ENCODE results near the gene NDUFS4. TPM values are rescaled to one million over a fixed set of nuclear protein-coding genes. Genes with fewer than 3 reads are reported as not detected.

The NDUFS4 gene
- total and polyA plus RNA-seq, 5 donors from 2014 or later = 24.5 to 118 (median 97.3) TPM

- Mint-ChIP-seq H3K4me1 (peaks cover 14 to 79% (median 52%) of the 10 kb centered on the region in 4 donors), H3K27ac (no peak overlapping the region), H3K27me3 (no peaks in the 10 kb centered on the region), H3K36me3 (peaks cover 3% of the 10 kb centered on the region), H3K4me3 (no peak overlapping the region), H3K9me3 (no peaks in the 10 kb centered on the region)
- ATAC-seq (ENCODE audit: low read depth in 2 of 2) = no peak
- DNase-seq = no peak
- H3K36me3 ChIP-seq (ENCODE audit: control insufficient read depth, insufficient read depth, low read length) = no peaks in the 10 kb centered on the region
- no peak overlapping the region for H3K4me3 ChIP-seq (ENCODE audit: low read depth, low read length)
- H3K9me3 ChIP-seq (ENCODE audit: control insufficient read depth in 2 of 2, low read length in 2 of 2) = no peaks in the 10 kb centered on the region
- H3K27ac ChIP-seq (ENCODE audit: insufficient read depth, low read length, poor library complexity, severe bottlenecking) = no peak overlapping the region
- H3K4me1 ChIP-seq (ENCODE audit: control insufficient read depth, insufficient read depth, low read length, poor library complexity, severe bottlenecking) = no peaks in the 10 kb centered on the region
- no peaks in the 10 kb centered on the region for H3K27me3 ChIP-seq (ENCODE audit: control insufficient read depth, insufficient read depth, low read length)
These were observed 14.7 kb downstream of the NDUFS4 start for GRCh38 chr5:53575101-53575500.

GRCh38 chr5:53575831-53576230 is 15.4 kb downstream of the NDUFS4 start:
- Histone ChIP-seq H3K4me3 (ENCODE audit: low read depth, low read length) (no peak overlapping the region), H3K4me1 (ENCODE audit: control insufficient read depth, insufficient read depth, low read length, poor library complexity, severe bottlenecking) (no peaks in the 10 kb centered on the region), H3K27ac (ENCODE audit: insufficient read depth, low read length, poor library complexity, severe bottlenecking) (no peak overlapping the region), H3K27me3 (ENCODE audit: control insufficient read depth, insufficient read depth, low read length) (no peaks in the 10 kb centered on the region), H3K36me3 (ENCODE audit: control insufficient read depth, insufficient read depth, low read length) (no peaks in the 10 kb centered on the region), H3K9me3 (ENCODE audit: control insufficient read depth in 2 of 2, low read length in 2 of 2) (no peaks in the 10 kb centered on the region)
- no peak overlapping the region for H3K4me3 Mint-ChIP-seq
- no peak for DNase-seq
- H3K9me3 Mint-ChIP-seq = no peaks in the 10 kb centered on the region
- H3K36me3 Mint-ChIP-seq = peaks cover 3% of the 10 kb centered on the region
- H3K27ac Mint-ChIP-seq = no peak overlapping the region
- H3K4me1 Mint-ChIP-seq = peaks cover 14 to 82% (median 56%) of the 10 kb centered on the region in 4 donors
- no peak for ATAC-seq (ENCODE audit: low read depth in 2 of 2)
- H3K27me3 Mint-ChIP-seq = no peaks in the 10 kb centered on the region

GRCh38 chr5:53576674-53577073 is 16.2 kb downstream of the NDUFS4 start:
- ATAC-seq (ENCODE audit: low read depth in 2 of 2) (no peak), DNase-seq (no peak)
- Mint-ChIP-seq H3K4me3 (no peak overlapping the region), H3K27ac (no peak overlapping the region), H3K9me3 (no peaks in the 10 kb centered on the region), H3K36me3 (peaks cover 3% of the 10 kb centered on the region), H3K27me3 (no peaks in the 10 kb centered on the region), H3K4me1 (peaks cover 18 to 83% (median 56%) of the 10 kb centered on the region in 4 donors)
- Histone ChIP-seq H3K27ac (ENCODE audit: insufficient read depth, low read length, poor library complexity, severe bottlenecking) (no peak overlapping the region), H3K4me1 (ENCODE audit: control insufficient read depth, insufficient read depth, low read length, poor library complexity, severe bottlenecking) (no peaks in the 10 kb centered on the region), H3K9me3 (ENCODE audit: control insufficient read depth in 2 of 2, low read length in 2 of 2) (no peaks in the 10 kb centered on the region), H3K36me3 (ENCODE audit: control insufficient read depth, insufficient read depth, low read length) (no peaks in the 10 kb centered on the region), H3K27me3 (ENCODE audit: control insufficient read depth, insufficient read depth, low read length) (no peaks in the 10 kb centered on the region), H3K4me3 (ENCODE audit: low read depth, low read length) (no peak overlapping the region)

GRCh38 chr5:53578854-53579253 is 18.4 kb downstream of the NDUFS4 start:
- Mint-ChIP-seq H3K9me3 (no peaks in the 10 kb centered on the region), H3K4me1 (peaks cover 23 to 72% (median 48%) of the 10 kb centered on the region in 4 donors), H3K27me3 (no peaks in the 10 kb centered on the region), H3K4me3 (no peak overlapping the region), H3K36me3 (peaks cover 4% of the 10 kb centered on the region), H3K27ac (no peak overlapping the region)
- DNase-seq = no peak
- ATAC-seq (ENCODE audit: low read depth in 2 of 2) = no peak
- Histone ChIP-seq H3K4me3 (ENCODE audit: low read depth, low read length) (no peak overlapping the region), H3K9me3 (ENCODE audit: control insufficient read depth in 2 of 2, low read length in 2 of 2) (no peaks in the 10 kb centered on the region), H3K27ac (ENCODE audit: insufficient read depth, low read length, poor library complexity, severe bottlenecking) (no peak overlapping the region), H3K4me1 (ENCODE audit: control insufficient read depth, insufficient read depth, low read length, poor library complexity, severe bottlenecking) (no peaks in the 10 kb centered on the region), H3K27me3 (ENCODE audit: control insufficient read depth, insufficient read depth, low read length) (no peaks in the 10 kb centered on the region), H3K36me3 (ENCODE audit: control insufficient read depth, insufficient read depth, low read length) (no peaks in the 10 kb centered on the region)

GRCh38 chr5:53580547-53580946 is 20.1 kb downstream of the NDUFS4 start:
- Histone ChIP-seq H3K9me3 (ENCODE audit: control insufficient read depth in 2 of 2, low read length in 2 of 2) (no peaks in the 10 kb centered on the region), H3K36me3 (ENCODE audit: control insufficient read depth, insufficient read depth, low read length) (no peaks in the 10 kb centered on the region), H3K4me3 (ENCODE audit: low read depth, low read length) (no peak overlapping the region), H3K27ac (ENCODE audit: insufficient read depth, low read length, poor library complexity, severe bottlenecking) (no peak overlapping the region), H3K4me1 (ENCODE audit: control insufficient read depth, insufficient read depth, low read length, poor library complexity, severe bottlenecking) (no peaks in the 10 kb centered on the region), H3K27me3 (ENCODE audit: control insufficient read depth, insufficient read depth, low read length) (no peaks in the 10 kb centered on the region)
- DNase-seq (no peak), ATAC-seq (ENCODE audit: low read depth in 2 of 2) (no peak)
- Mint-ChIP-seq H3K27ac (peak overlapping the region in 1 of 3 donors; percentile 51), H3K9me3 (no peaks in the 10 kb centered on the region), H3K27me3 (no peaks in the 10 kb centered on the region), H3K4me3 (no peak overlapping the region), H3K36me3 (peaks cover 5% of the 10 kb centered on the region), H3K4me1 (peaks cover 20 to 57% (median 42%) of the 10 kb centered on the region in 4 donors)

GRCh38 chr5:53582225-53582624 is 21.8 kb downstream of the NDUFS4 start:
- no peak overlapping the region for H3K27ac Mint-ChIP-seq
- Histone ChIP-seq H3K36me3 (ENCODE audit: control insufficient read depth, insufficient read depth, low read length) (no peaks in the 10 kb centered on the region), H3K4me1 (ENCODE audit: control insufficient read depth, insufficient read depth, low read length, poor library complexity, severe bottlenecking) (no peaks in the 10 kb centered on the region), H3K4me3 (ENCODE audit: low read depth, low read length) (no peak overlapping the region), H3K9me3 (ENCODE audit: control insufficient read depth in 2 of 2, low read length in 2 of 2) (no peaks in the 10 kb centered on the region), H3K27ac (ENCODE audit: insufficient read depth, low read length, poor library complexity, severe bottlenecking) (no peak overlapping the region), H3K27me3 (ENCODE audit: control insufficient read depth, insufficient read depth, low read length) (no peaks in the 10 kb centered on the region)
- no peak overlapping the region for H3K4me3 Mint-ChIP-seq
- H3K27me3 Mint-ChIP-seq = no peaks in the 10 kb centered on the region
- peaks cover 9% of the 10 kb centered on the region for H3K36me3 Mint-ChIP-seq
- DNase-seq = no peak
- H3K4me1 Mint-ChIP-seq = peaks cover 20 to 43% (median 30%) of the 10 kb centered on the region in 4 donors
- no peak for ATAC-seq (ENCODE audit: low read depth in 2 of 2)
- no peaks in the 10 kb centered on the region for H3K9me3 Mint-ChIP-seq

GRCh38 chr5:53590759-53591158 is 30.3 kb downstream of the NDUFS4 start:
- H3K36me3 ChIP-seq (ENCODE audit: control insufficient read depth, insufficient read depth, low read length) = no peaks in the 10 kb centered on the region
- Mint-ChIP-seq H3K27ac (no peak overlapping the region), H3K27me3 (no peaks in the 10 kb centered on the region), H3K36me3 (peaks cover 10% of the 10 kb centered on the region), H3K4me3 (no peak overlapping the region), H3K4me1 (peaks cover 21 to 62% (median 44%) of the 10 kb centered on the region in 4 donors), H3K9me3 (no peaks in the 10 kb centered on the region)
- no peaks in the 10 kb centered on the region for H3K9me3 ChIP-seq (ENCODE audit: control insufficient read depth in 2 of 2, low read length in 2 of 2)
- H3K27ac ChIP-seq (ENCODE audit: insufficient read depth, low read length, poor library complexity, severe bottlenecking) = no peak overlapping the region
- no peaks in the 10 kb centered on the region for H3K27me3 ChIP-seq (ENCODE audit: control insufficient read depth, insufficient read depth, low read length)
- no peaks in the 10 kb centered on the region for H3K4me1 ChIP-seq (ENCODE audit: control insufficient read depth, insufficient read depth, low read length, poor library complexity, severe bottlenecking)
- DNase-seq (no peak), ATAC-seq (ENCODE audit: low read depth in 2 of 2) (no peak)
- H3K4me3 ChIP-seq (ENCODE audit: low read depth, low read length) = no peak overlapping the region

GRCh38 chr5:53594419-53594818 is 34.0 kb downstream of the NDUFS4 start:
- Histone ChIP-seq H3K4me3 (ENCODE audit: low read depth, low read length) (no peak overlapping the region), H3K9me3 (ENCODE audit: control insufficient read depth in 2 of 2, low read length in 2 of 2) (no peaks in the 10 kb centered on the region), H3K27ac (ENCODE audit: insufficient read depth, low read length, poor library complexity, severe bottlenecking) (no peak overlapping the region), H3K4me1 (ENCODE audit: control insufficient read depth, insufficient read depth, low read length, poor library complexity, severe bottlenecking) (no peaks in the 10 kb centered on the region), H3K36me3 (ENCODE audit: control insufficient read depth, insufficient read depth, low read length) (no peaks in the 10 kb centered on the region), H3K27me3 (ENCODE audit: control insufficient read depth, insufficient read depth, low read length) (no peaks in the 10 kb centered on the region)
- H3K9me3 Mint-ChIP-seq = peaks cover 0 to 2% (median 0%) of the 10 kb centered on the region in 7 donors
- H3K4me1 Mint-ChIP-seq = peaks cover 25 to 56% (median 43%) of the 10 kb centered on the region in 4 donors
- no peak overlapping the region for H3K27ac Mint-ChIP-seq
- ATAC-seq (ENCODE audit: low read depth in 2 of 2) = no peak
- H3K27me3 Mint-ChIP-seq = no peaks in the 10 kb centered on the region
- H3K36me3 Mint-ChIP-seq = peaks cover 8% of the 10 kb centered on the region
- no peak overlapping the region for H3K4me3 Mint-ChIP-seq
- DNase-seq = no peak

All from CD4-positive, CD25-positive, alpha-beta regulatory T cell (primary cell).